NCI-H82 (cell line): ENCODE results near the gene TOMM5.
A peak's percentile ranks its signal among the peaks of the same experiment; 100 is the strongest.

Experiments
- DNase-seq: peaks from one replicate; lab custom pipeline; 2025; lab: John Stamatoyannopoulos, UW

TOMM5 gene

DNA sequence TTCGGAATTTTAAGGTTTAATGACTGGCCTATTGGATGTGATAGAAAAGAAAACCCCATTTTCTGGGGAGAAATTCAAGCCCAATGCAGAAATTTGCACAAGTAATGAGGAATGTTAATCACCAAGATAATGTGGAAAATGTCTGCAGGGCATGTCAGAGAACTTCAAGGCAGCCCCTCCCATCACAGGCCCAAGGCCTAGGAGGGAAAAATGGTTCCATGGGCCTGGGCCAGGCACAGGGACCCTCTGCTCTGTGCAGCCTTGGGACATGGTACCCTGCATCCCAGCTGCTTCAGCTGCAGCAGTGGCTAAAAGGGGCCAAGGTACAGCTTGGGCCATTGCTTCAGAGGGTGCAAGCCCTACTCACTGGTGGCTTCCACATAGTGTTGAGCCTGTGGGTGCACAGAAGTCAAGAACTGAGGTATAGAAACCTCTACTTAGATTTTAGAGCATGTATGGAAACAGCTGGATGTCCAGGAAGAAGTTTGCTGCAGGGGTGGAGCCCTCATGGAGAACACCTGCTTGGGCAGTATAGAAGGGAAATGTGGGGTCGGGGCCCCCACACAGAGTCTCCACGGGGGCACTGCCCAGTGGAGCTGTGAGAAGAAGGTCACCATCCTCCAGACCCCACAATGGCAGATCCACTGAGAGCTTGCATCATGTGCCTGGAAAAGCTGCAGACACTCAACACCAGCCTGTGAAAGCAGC lies 28.4 kb downstream of the TOMM5 start:
- no peak for DNase-seq

DNA sequence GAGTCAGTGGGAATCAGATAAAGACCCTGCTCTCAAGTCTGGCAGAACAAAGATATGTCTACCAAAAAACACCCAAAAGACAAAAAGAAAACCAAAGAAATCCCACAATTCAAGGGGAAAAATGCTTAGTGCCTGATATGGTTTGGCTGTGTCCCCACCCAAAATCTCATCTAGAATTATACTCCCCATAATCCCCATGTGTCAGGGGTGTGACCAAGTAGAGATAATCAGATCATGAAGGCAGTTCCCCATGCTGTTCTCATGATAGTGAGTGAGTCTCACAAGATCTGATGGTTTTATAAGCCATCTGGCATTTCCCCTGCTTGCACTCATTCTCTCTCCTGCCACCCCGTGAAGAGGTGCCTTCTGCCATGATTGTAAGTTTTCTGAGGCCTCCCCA lies 29.6 kb downstream of the TOMM5 start:
- peak; percentile 96 for DNase-seq

DNA sequence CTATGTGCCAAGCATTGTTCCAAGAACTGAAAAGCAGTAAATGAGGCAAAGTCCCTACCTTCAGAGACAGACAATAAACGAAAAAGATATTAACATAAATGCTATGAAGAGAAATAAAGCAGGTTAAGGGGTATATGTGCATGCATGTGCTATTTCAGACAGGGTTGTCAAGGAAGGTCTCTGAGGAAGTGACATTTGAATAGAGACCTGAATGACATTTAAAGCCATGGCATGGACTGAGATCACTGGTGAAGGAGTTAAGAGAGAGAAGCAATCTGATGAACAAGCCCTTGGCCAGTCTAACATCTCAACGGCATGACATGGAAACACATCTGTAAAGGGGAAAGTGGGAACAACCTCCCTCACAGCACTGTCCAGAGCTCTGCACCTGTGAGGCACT lies 30.7 kb downstream of the TOMM5 start:
- DNase-seq: no peak

DNA sequence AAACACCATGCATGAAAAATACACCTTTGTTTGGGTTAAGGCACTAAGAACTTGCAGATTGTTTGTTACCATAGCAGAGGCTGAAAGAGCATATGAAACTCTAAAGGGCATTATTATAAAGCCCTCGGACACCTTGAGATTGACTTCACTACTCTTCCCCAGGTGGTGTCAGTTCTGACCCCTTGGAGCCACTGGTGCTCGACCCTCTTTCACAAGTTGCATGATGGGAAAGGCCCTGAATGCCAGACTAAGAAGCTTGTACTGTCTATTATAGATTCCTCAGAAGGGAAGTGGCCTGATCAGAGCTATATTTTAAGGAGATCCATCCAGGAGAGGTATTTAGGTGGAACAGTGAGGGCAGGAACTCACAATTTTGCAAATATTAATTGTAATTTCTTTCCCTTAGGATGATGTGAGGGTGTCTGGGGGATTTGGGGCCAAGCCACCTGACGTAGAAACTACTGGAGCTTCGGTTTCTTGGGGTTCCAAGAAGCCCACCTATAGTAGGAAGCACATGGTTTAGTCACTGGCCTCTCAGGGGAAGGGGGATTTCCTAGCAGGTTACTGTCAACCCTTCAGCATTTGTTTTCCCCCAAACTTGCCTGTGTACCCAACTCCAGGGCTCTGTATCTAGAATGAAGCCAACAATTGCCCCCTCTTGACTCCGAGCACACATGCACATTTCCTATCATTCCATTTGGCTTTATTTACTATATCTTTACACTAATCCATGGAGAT lies 32.4 kb downstream of the TOMM5 start:
- no peak for DNase-seq

DNA sequence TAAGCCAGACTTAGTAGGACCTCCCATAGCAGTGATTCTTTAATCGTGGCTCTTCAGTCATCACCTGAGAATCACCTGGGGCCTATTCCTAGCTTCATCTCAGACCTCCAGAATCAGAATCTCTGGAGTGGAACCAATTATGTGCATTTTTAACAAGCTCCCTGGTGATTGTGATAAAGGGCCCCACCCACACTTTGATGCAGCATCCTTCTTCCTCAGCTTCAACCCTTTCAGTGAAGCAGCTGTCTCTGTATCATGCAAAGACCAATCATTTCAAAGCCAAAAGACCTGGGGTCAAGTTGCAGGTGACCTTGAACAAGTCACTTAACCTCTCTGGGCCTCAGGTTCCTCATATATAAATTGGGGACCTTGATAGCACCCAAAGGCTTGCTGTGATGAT lies 33.3 kb downstream of the TOMM5 start:
- DNase-seq: no peak

DNA sequence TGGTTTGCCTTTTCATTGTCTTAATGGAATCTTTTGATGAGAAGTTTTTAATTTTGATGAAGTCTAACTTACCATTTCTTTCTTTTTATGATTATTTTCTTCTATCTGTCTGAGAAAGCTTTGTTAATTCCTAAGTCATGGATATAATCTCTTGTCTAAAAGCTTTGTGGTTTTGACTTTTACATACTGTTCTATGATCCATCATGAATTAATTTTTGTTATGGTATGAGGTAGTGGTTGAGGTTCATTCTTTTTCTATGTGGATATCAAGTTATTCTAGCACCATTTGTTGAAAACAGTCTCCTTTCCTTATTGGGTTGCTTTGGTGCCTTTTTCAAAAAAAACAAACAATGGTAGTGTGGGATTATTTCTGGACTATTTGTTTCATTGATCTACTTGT lies 36.6 kb downstream of the TOMM5 start:
- no peak for DNase-seq

DNA sequence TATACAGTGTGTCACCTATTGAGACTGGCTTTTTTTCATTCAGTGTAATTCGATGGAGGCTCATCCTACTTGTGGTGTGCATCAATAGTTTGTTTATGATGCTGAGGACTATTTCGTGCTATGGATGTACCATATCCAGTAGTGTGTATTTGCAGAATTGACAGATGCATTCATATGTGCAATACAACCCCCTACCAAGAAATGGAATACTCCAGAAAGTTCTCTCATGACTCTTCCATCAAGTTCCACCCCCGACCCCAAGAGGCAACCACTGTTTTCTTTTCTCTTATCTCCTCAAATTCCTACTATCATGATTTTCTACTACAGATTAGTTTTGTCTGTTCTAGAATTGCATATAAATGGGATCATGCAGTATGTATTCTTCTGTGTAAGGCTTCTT lies 38.1 kb downstream of the TOMM5 start:
- no peak for DNase-seq

DNA sequence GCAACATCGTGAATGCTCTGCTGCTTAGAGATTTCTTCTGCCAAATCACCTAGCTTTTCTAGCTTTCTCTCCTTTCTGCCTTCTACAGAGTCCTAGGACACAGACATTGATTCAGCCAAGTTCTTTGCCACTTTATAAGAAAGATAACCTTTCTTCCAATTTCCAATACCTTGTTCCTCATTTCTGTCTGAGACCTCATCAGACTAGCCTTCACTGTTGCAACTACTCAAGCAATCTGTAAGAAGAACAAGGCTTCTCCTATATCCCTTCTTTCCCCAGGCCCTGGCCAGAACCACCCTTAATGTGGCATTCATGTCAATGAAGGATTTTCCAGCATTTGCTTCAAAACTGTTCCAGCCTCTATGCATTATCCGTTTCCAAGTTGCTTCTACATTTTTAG lies 40.5 kb downstream of the TOMM5 start:
- no peak for DNase-seq

DNA sequence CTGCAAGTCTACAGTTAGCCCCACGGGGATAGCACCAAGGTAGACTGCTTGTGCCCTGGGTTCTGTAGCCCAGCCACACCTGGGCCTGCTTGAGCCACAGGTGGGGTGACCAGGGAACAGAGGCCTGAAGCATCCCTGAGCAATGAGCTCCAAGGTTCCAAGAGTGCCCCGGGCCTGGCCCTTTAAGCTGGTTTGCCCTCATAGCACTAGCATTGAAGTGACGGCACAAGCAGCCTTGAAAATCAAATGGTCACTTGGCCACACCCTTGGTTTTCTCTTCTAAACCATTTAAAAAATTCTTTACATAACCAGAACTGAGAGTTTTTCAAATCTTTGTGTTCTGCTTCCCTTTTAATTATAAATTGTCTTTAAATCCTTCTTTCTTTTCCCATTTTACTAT lies 40.9 kb downstream of the TOMM5 start:
- no peak for DNase-seq

DNA sequence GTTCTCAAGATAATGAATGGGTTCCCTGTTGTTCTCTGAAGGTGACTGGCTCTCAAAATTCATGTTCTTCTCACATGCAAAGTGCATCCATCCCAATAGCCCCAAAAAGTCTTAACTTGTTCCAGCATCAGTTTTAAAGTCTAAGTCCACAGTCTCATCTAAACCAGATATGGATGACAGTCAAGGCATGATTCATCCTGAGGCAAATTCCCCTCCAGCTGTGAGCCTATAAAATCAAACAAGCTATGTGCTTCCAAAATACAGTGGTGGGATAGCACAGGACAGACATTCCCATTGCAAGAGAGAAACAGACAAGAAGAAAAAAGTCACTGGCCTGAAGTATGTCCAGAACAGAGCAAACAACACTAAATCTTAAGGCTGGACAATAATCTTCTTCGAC lies 41.6 kb downstream of the TOMM5 start:
- no peak for DNase-seq

DNA sequence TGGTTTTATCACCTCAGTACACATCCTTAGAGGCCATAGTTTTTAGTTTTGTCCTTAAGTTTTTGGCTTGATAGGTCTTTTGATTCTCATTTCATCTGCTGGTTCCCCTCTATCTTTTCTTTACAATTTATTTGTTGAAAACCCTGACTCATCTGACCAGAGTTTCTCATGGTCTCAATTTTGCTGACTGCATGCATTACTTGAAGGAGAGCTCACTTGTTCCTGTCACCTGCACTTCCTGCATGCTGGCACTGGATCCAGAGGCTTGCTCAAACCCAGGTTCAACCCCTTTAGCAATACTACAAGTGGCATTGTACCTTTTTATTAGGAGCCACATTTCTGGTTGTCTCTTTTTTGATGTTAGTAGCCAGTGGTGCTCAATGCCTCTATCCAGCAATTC lies 42.9 kb downstream of the TOMM5 start:
- DNase-seq: no peak

DNA sequence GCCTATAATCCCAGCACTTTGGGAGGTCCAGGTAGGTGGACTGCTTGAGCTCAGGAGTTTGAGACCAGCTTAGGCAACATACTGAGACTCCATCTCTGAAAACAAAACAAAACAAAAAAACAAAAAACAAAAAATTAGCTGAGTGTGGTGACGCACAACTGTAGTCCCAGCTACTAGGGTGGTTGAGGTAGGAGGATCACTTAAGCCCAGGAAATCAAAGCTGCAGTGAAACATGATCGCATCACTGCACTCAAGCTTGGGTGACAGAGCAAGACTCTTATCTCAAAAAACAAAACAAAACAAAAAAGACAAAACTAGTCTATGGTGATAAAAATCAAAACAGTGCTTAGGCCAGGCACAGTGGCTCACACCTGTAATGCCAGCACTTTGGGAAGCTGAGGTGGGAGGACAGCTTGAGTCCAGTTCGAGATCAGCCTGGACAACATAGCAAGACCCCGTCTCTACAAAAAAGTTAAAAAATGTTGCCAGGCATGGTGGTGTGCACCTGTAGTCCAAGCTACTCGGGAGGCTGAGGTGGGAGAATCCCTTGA lies 45.0 kb downstream of the TOMM5 start:
- DNase-seq: no peak

DNA sequence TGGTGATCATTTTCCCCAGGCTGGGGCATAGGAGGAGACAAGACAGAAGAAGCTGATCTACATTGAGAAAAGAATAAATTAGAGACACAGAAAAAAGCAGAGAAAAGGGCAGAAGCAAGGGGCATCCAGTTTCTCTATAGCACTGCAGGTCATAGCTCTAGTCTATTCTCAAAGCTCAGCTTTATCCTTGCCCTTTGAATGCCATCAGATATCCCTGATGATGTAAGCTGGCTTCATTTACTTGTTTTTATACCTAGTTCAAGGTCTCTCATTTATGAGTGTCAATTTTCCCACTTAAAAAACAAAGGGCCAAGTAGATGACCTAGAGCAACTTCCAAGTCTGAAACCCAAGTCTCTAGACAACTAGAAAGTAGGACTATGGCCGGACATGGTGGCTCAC lies 48.9 kb downstream of the TOMM5 start:
- no peak for DNase-seq

DNA sequence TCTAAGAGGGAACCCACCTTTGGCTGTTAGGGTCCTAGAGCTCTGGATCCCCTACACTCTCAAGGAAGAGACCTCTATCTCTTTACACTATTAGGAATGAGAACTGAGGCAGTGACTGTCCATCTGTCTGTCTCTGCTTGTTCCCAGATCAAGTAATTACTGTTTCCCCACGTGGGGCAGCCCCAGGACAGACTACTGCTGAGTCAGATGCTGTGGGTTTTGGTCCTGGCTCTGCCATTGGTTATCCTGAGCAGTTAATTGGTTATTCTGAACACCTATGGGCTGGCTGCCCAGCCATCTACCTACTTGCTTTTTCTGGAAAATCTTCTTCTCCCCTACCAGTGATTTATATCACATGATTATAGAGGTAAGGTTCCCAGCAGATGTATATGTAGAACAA lies 49.5 kb downstream of the TOMM5 start:
- DNase-seq: no peak

DNA sequence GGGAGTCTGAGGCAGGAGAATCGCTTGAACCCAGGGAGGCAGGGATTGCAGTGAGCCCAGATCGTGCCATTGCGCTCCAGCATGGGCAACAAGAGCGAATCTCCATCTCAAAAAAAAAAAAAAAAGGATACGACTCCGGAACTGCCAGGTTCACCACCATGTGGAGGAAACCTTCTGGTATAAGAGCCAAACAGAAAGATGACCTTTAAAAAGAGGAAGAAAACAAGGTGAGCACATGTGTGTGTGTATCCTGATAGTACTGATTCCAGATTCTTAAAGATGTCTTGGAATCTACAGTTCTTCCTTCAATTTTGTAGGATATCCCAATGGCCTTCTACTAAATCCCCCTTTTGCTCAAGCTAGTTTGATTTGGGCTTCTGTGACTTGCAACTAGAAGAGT lies 49.9 kb downstream of the TOMM5 start:
- no peak for DNase-seq

DNA sequence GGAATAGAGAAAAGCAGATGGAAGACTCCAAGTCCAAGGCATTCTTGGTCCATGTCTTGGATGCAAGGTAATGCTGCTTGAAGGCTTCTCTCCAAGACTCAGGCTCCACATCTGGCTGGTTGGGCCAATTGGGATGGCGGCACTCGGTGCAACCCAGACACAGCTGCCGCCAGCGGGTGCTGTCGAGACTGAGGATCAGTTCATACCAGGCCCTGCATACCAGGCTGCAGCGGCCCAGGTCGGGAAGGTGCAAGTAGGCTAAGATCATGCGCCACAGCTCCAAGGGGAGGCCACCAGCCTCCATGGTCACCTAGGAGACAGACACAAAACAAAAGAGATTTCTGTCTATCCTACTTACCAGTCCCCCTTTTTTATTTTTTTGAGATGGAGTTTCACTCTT lies 50.9 kb downstream of the TOMM5 start:
- no peak for DNase-seq

DNA sequence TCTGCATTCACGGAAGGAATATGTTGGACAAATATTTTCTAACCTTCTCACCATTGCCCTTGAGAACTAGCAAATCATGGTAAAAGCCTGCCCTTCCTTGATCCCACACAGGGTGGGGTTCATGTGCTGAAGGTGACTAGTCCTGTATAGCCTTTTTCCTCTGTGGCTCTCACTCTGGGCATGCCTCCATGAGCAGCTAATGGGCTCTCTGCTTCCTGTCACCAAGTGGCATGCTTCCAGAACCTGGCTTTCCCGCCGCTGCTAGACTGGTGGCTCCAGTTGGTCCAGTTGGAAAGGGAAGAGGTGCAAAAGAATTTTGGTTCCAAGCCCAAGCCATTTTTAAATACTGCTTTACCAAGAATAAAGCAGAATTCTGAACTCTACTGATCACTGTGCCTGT lies 51.8 kb downstream of the TOMM5 start:
- no peak for DNase-seq

DNA sequence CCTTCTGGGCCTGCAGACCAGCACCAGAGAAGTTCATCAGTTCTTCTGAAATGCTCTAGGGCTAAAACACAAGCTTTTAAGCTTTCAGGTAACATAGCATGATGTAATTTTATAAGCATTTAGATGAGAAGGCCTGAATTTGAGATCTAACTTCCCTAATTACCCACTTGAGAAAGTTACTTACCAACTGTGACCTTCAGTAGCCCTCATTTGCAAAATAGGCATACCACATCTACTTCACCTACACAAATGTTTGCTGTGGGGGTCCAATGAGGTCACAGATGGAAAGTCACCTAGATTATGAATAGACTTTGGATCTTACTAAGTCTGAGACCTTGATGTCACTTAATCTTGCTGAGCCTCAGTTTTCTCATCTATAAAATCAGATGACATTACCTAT lies 52.8 kb downstream of the TOMM5 start:
- DNase-seq: no peak
